Trophoblast cell (in vitro differentiated cells and primary cell): Measurements from ENCODE around the gene OR56B1.

Experiments used
- DNase-seq, 2 donors: peaks; one replicate each; pipeline ENCODE4 v3.0.0-alpha.2; 2016
- H2AFZ ChIP-seq: 2 replicates; pipeline ENCODE4 v1.6.1; 2013; ENCODE audit warnings: low read length, moderate library complexity, mild to moderate bottlenecking; ENCODE audit not compliant: insufficient read depth, poor library complexity
- H2AK5ac ChIP-seq: 2 replicates; pipeline ENCODE4 v1.6.1; 2013; ENCODE audit warnings: mild to moderate bottlenecking, low read length
- H2BK120ac ChIP-seq: 2 replicates; pipeline ENCODE4 v1.6.1; 2013; ENCODE audit warnings: low read length, mild to moderate bottlenecking, moderate library complexity; ENCODE audit not compliant: insufficient read depth, poor library complexity
- H2BK12ac ChIP-seq: 2 replicates; pipeline ENCODE4 v1.6.1; 2013; ENCODE audit warnings: mild to moderate bottlenecking, low read length, moderate library complexity
- H2BK5ac ChIP-seq: 2 replicates; pipeline ENCODE4 v1.6.1; 2013; ENCODE audit warnings: low read length, low read depth, moderate library complexity, mild to moderate bottlenecking; ENCODE audit not compliant: poor library complexity
- H3K14ac ChIP-seq: 2 replicates; pipeline ENCODE4 v1.6.1; 2013; ENCODE audit warnings: mild to moderate bottlenecking, low read length
- H3K18ac ChIP-seq: 2 replicates; pipeline ENCODE4 v1.6.1; 2013; ENCODE audit warnings: mild to moderate bottlenecking, low read length
- H3K23ac ChIP-seq: 2 replicates; pipeline ENCODE4 v1.6.1; 2013; ENCODE audit warnings: low read length
- H3K27ac ChIP-seq: 2 replicates; pipeline ENCODE4 v1.5.1; 2013; ENCODE audit warnings: low read depth, mild to moderate bottlenecking, inconsistent platforms, low read length, moderate library complexity
- H3K27me3 ChIP-seq: 2 replicates; pipeline ENCODE4 v1.6.1; 2013; ENCODE audit warnings: inconsistent platforms, mild to moderate bottlenecking, low read length, moderate library complexity; ENCODE audit not compliant: insufficient read depth
- H3K36me3 ChIP-seq, 2 experiments: 1 replicate in 1 of 2; 2 replicates in 1 of 2; pipeline ENCODE4 v1.6.1; 2013; ENCODE audit warnings: low read length in 2 of 2, mild to moderate bottlenecking in 2 of 2, moderate library complexity in 1 of 2; ENCODE audit not compliant: insufficient read depth in 2 of 2, control insufficient read depth in 1 of 2
- H3K4ac ChIP-seq: 2 replicates; pipeline ENCODE4 v1.6.1; 2013; ENCODE audit warnings: low read depth, mild to moderate bottlenecking, low read length, moderate library complexity
- H3K4me1 ChIP-seq, 2 experiments: 1 replicate in 1 of 2; 2 replicates in 1 of 2; pipeline ENCODE4 v1.6.1; 2013; ENCODE audit warnings: low read length in 2 of 2, mild to moderate bottlenecking in 2 of 2, moderate library complexity in 1 of 2; ENCODE audit not compliant: insufficient read depth in 2 of 2, control insufficient read depth in 1 of 2
- H3K4me2 ChIP-seq: 2 replicates; pipeline ENCODE4 v1.6.1; 2013; ENCODE audit warnings: inconsistent platforms, mild to moderate bottlenecking, low read length, moderate library complexity
- H3K4me3 ChIP-seq: 2 replicates; pipeline ENCODE4 v1.5.1; 2013; ENCODE audit warnings: mild to moderate bottlenecking, low read depth, low read length, inconsistent platforms
- H3K79me1 ChIP-seq: one replicate; pipeline ENCODE4 v1.6.1; 2013; ENCODE audit warnings: low read length
- H3K79me2 ChIP-seq: 2 replicates; pipeline ENCODE4 v1.6.1; 2013; ENCODE audit warnings: low read length, mild to moderate bottlenecking; ENCODE audit not compliant: control insufficient read depth, insufficient read depth, poor library complexity
- H3K9ac ChIP-seq: 2 replicates; pipeline ENCODE4 v1.6.1; 2013; ENCODE audit warnings: mild to moderate bottlenecking, low read length
- H3K9me3 ChIP-seq: 2 replicates; pipeline ENCODE4 v1.6.1; 2013; ENCODE audit warnings: low read depth, mild to moderate bottlenecking, control low read depth, inconsistent platforms, low read length; ENCODE audit not compliant: insufficient read depth
- H4K12ac ChIP-seq: 2 replicates; pipeline ENCODE4 v1.6.1; 2013; ENCODE audit warnings: low read depth, mild to moderate bottlenecking, low read length, moderate library complexity
- H4K8ac ChIP-seq: 2 replicates; pipeline ENCODE4 v1.6.1; 2013; ENCODE audit warnings: low read depth, mild to moderate bottlenecking, low read length, moderate library complexity
- H4K91ac ChIP-seq: one replicate; pipeline ENCODE4 v1.6.1; 2013; ENCODE audit warnings: low read depth, mild to moderate bottlenecking, low read length, moderate library complexity
- WGBS: extraction: QIAGEN DNeasy Blood & Tissue Kit; methylation state at CpG from one replicate; pipeline ENCODE4 v1.1.7; 2013; ENCODE audit warnings: missing lambda C conversion rate; ENCODE audit not compliant: insufficient read length, insufficient coverage; ENCODE audit errors: extremely low coverage; 5-methylcytosine and 5-hydroxymethylcytosine counted together

Gene OR56B1

GRCh38 chr11:5738431-5738830 lies 2.2 kb downstream of the OR56B1 start:
- no peak overlapping the region for H4K8ac ChIP-seq
- H3K14ac ChIP-seq, result no peak overlapping the region
- H4K91ac ChIP-seq, result no peak overlapping the region
- no peaks in the 10 kb centered on the region for H3K9me3 ChIP-seq
- no peak overlapping the region for H3K18ac ChIP-seq
- H3K79me2 ChIP-seq, result no peaks in the 10 kb centered on the region
- H3K27me3 ChIP-seq, result no peaks in the 10 kb centered on the region
- H3K4me1 ChIP-seq, result no peaks in the 10 kb centered on the region
- H2BK5ac ChIP-seq, result no peak overlapping the region
- WGBS, result no CpG with 5 or more reads among the region's 1 CpG
- no peak overlapping the region for H3K4me3 ChIP-seq
- no peak overlapping the region for H2AK5ac ChIP-seq
- no peak overlapping the region for H3K4ac ChIP-seq
- no peak overlapping the region for H4K12ac ChIP-seq
- no peak overlapping the region for H3K9ac ChIP-seq
- H3K79me1 ChIP-seq, result no peaks in the 10 kb centered on the region
- no peak overlapping the region for H2BK12ac ChIP-seq
- no peaks in the 10 kb centered on the region for H3K36me3 ChIP-seq
- H3K4me2 ChIP-seq, result no peak overlapping the region
- no peak overlapping the region for H2AFZ ChIP-seq
- peak in 1 of 2 donors; percentile 73 for DNase-seq
- H2BK120ac ChIP-seq, result no peak overlapping the region
- H3K27ac ChIP-seq, result no peak overlapping the region
- H3K23ac ChIP-seq, result no peak overlapping the region

- no peak overlapping the region for H3K9ac ChIP-seq
- H2AK5ac ChIP-seq, result no peak overlapping the region
- H4K8ac ChIP-seq, result no peak overlapping the region
- H2BK5ac ChIP-seq, result no peak overlapping the region
- H3K27ac ChIP-seq, result no peak overlapping the region
- H3K4me2 ChIP-seq, result no peak overlapping the region
- DNase-seq, result no peak
- H3K79me1 ChIP-seq, result no peaks in the 10 kb centered on the region
- WGBS, result no CpG with 5 or more reads among the region's 3 CpGs
- no peak overlapping the region for H3K23ac ChIP-seq
- H3K27me3 ChIP-seq, result no peaks in the 10 kb centered on the region
- no peaks in the 10 kb centered on the region for H3K4me1 ChIP-seq
- H4K91ac ChIP-seq, result no peak overlapping the region
- H3K18ac ChIP-seq, result no peak overlapping the region
- H4K12ac ChIP-seq, result no peak overlapping the region
- no peaks in the 10 kb centered on the region for H3K9me3 ChIP-seq
- no peak overlapping the region for H3K14ac ChIP-seq
- H2BK120ac ChIP-seq, result no peak overlapping the region
- H3K4ac ChIP-seq, result no peak overlapping the region
- no peak overlapping the region for H2BK12ac ChIP-seq
- H3K4me3 ChIP-seq, result no peak overlapping the region
- no peaks in the 10 kb centered on the region for H3K36me3 ChIP-seq
- H2AFZ ChIP-seq, result no peak overlapping the region
- no peaks in the 10 kb centered on the region for H3K79me2 ChIP-seq
Observed at GRCh38 chr11:5746614-5747013, 10.4 kb downstream of the OR56B1 start.

GRCh38 chr11:5749836-5750235 lies 13.6 kb downstream of the OR56B1 start:
- Histone ChIP-seq H3K4me1 (no peaks in the 10 kb centered on the region), H3K9me3 (no peaks in the 10 kb centered on the region), H2BK5ac (no peak overlapping the region), H2BK120ac (no peak overlapping the region), H3K23ac (no peak overlapping the region), H3K4me3 (no peak overlapping the region), H4K12ac (no peak overlapping the region), H3K14ac (no peak overlapping the region), H3K36me3 (no peaks in the 10 kb centered on the region), H2BK12ac (no peak overlapping the region), H2AFZ (no peak overlapping the region), H3K9ac (no peak overlapping the region), H3K18ac (no peak overlapping the region), H3K27ac (no peak overlapping the region), H3K79me2 (no peaks in the 10 kb centered on the region), H4K91ac (no peak overlapping the region), H3K27me3 (no peaks in the 10 kb centered on the region), H3K4ac (no peak overlapping the region), H2AK5ac (no peak overlapping the region), H3K4me2 (no peak overlapping the region), H3K79me1 (no peaks in the 10 kb centered on the region), H4K8ac (no peak overlapping the region)
- WGBS, result no CpG with 5 or more reads among the region's 3 CpGs
- no peak for DNase-seq

GRCh38 chr11:5753943-5754342 lies 17.7 kb downstream of the OR56B1 start, which contains the start of gene OR52N4:
OR52N4 (plus strand) TSS chr11:5754243; CDS start chr11:5754741, 498 bp downstream.
- no peaks in the 10 kb centered on the region for H3K79me2 ChIP-seq
- no peak within 1 kb of the TSS for H3K27ac ChIP-seq
- no CpG with 5 or more reads among the region's 1 CpG for WGBS
- no peaks in the 10 kb centered on the region for H3K27me3 ChIP-seq
- no peak within 1 kb of the TSS for H4K91ac ChIP-seq
- H3K9ac ChIP-seq, result no peak within 1 kb of the TSS
- DNase-seq, result no peak
- H3K4me2 ChIP-seq, result no peak within 1 kb of the TSS
- H3K79me1 ChIP-seq, result no peaks in the 10 kb centered on the region
- H2BK120ac ChIP-seq, result no peak within 1 kb of the TSS
- no peak within 1 kb of the TSS for H4K8ac ChIP-seq
- no peak within 1 kb of the TSS for H3K14ac ChIP-seq
- H2AK5ac ChIP-seq, result no peak within 1 kb of the TSS
- no peak within 1 kb of the TSS for H3K4ac ChIP-seq
- H3K9me3 ChIP-seq, result no peaks in the 10 kb centered on the region
- H3K4me3 ChIP-seq, result no peak within 1 kb of the TSS
- H2AFZ ChIP-seq, result no peak within 1 kb of the TSS
- H3K18ac ChIP-seq, result no peak within 1 kb of the TSS
- H2BK12ac ChIP-seq, result no peak within 1 kb of the TSS
- H4K12ac ChIP-seq, result no peak within 1 kb of the TSS
- no peak within 1 kb of the TSS for H2BK5ac ChIP-seq
- no peaks in the 10 kb centered on the region for H3K36me3 ChIP-seq
- no peaks in the 10 kb centered on the region for H3K4me1 ChIP-seq
- H3K23ac ChIP-seq, result no peak within 1 kb of the TSS
